ENCODE results near the gene SERPINC1.
"Not testable (repeated sequence)": the region's sequence is repeated elsewhere in the genome, so short reads cannot be mapped to it uniquely, and the experiment has no call there.

The SERPINC1 gene

DNA sequence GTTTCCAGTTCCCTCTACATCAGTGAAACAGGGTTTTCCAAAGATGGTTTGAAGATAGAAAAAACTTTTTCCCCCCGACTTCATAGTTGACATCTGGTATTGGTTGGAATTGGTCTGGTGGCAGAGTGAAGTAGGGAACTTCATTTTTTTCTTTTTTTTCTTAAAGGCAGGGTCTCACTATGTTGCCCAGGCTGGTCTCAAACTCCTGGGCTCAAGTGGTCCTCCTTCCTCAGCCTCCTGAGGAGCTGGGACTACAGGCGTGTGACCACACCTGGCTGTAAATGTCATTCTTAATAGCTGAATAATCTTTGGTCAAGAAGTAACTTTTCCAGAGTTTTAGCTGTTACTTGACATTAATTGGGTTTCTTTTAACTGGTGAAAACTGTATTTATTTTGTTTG, 27.2 kb downstream of the SERPINC1 start:
- FAIRE-seq, result no peak
- DNase-seq (ENCODE audit: insufficient read length, low spot score), result no peak
- TF ChIP-seq, protein P1, sequence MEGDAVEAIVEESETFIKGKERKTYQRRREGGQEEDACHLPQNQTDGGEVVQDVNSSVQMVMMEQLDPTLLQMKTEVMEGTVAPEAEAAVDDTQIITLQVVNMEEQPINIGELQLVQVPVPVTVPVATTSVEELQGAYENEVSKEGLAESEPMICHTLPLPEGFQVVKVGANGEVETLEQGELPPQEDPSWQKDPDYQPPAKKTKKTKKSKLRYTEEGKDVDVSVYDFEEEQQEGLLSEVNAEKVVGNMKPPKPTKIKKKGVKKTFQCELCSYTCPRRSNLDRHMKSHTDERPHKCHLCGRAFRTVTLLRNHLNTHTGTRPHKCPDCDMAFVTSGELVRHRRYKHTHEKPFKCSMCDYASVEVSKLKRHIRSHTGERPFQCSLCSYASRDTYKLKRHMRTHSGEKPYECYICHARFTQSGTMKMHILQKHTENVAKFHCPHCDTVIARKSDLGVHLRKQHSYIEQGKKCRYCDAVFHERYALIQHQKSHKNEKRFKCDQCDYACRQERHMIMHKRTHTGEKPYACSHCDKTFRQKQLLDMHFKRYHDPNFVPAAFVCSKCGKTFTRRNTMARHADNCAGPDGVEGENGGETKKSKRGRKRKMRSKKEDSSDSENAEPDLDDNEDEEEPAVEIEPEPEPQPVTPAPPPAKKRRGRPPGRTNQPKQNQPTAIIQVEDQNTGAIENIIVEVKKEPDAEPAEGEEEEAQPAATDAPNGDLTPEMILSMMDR (IDR thresholded peaks at IDR 0.05; ENCODE audit: insufficient read depth, missing control alignments), result no peak

DNA sequence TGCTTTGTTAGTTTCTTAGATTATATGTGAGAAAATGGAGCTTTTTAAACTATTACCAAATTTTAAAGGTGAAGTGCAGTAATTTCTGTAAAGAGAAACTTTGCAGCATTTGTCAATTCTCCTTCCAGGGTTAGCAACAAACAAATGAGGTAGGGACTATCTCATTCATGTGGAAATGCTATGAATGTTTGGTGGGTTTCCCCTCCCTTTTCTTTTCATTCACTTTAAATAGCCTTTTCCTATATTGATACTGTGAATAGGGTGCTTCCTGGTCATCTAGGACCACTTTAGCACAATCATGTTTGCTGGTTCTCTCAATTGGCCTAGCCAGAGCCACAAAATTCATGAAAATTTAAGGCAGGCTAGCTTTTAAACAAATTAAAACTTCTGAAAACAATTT, 28.4 kb downstream of the SERPINC1 start:
- TF ChIP-seq, protein P1 (IDR thresholded peaks at IDR 0.05; ENCODE audit: insufficient read depth, missing control alignments), result no peak
- peak; percentile 25 for FAIRE-seq
- DNase-seq (ENCODE audit: insufficient read length, low spot score), result no peak

DNA sequence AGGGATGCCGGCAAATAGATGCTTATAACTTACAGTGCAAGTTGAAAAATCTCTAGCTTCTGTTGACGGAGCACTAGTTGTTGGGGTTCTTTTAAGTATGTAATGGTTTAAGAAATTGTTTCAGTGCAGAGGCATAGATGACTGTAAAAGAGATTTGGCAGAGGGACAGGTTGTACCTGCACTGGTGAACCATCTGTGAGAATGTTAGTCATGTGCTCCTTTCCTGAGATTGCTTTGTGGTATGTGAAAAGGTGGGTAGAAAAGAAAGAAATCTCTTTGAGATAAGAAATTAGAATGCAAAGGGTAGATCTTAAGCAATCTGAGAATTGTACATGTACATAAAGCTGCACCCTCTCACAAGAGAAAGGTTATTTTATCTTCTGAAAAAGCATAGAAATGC, 29.5 kb downstream of the SERPINC1 start:
- TF ChIP-seq, protein P1 (IDR thresholded peaks at IDR 0.05; ENCODE audit: insufficient read depth, missing control alignments), result no peak
- FAIRE-seq (peak; percentile 66), DNase-seq (ENCODE audit: insufficient read length, low spot score) (no peak)

DNA sequence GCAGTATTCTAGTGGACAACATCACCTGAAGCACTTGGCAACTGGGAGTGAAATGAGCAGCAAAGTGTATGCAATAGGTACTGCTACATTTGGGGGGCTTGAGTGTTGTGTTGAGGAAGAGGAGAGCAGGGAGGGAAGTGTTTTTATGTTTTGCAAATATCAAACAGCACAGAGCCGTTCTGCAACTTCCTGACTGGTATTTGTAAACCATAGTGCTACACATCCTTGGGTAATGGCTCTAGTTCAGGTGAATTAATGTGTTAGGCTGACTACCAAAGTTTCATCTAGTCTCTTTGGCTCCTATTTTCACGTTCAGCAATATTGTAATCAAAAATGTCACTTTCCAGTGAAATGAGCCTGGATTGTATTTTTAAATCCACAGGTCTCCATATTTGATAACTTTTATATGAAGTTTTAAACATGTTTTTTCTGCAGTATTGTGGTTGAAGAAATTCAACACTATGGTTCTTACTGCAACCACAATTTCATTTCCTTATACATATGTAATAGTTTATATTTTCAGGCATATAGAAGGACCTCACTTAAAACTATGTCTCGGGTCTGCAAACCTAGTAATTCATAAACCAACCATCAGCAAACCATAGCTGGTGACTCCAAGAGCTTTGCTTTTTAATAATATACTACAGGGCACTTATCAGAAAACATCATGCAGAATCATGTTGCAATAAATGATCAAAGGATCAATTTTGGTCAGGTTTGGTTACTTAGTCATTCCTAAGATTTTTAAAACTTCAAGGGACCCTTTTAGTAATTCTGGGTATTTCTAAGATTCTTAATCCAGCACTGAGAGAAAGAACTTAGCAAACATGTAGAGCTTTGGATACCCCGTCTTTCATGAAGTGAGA, 30.1 kb downstream of the SERPINC1 start:
- no peak for DNase-seq (ENCODE audit: insufficient read length, low spot score)
- TF ChIP-seq, protein P1 (IDR thresholded peaks at IDR 0.05; ENCODE audit: insufficient read depth, missing control alignments), result no peak
- FAIRE-seq, result no peak

DNA sequence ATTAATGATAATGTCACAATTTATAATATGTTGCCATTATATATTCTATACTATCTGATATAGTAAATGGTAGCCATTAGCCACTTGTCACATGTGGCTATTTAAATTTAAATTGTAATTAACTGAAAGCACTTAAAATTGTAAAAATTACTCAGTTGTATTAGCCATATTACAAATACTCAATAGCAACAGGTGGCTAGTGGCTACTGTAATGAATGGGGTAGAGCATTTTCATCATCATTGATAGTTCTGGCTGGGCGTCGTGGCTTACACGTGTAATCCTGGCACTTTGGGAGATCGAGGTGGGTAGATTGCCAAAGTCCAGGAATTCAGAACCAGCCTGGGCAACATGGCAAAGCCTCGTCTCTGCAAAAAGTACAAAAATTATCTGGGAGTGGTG, 32.4 kb downstream of the SERPINC1 start:
- FAIRE-seq (no peak), DNase-seq (ENCODE audit: insufficient read length, low spot score) (no peak)
- TF ChIP-seq, protein P1 (IDR thresholded peaks at IDR 0.05; ENCODE audit: insufficient read depth, missing control alignments), result no peak

DNA sequence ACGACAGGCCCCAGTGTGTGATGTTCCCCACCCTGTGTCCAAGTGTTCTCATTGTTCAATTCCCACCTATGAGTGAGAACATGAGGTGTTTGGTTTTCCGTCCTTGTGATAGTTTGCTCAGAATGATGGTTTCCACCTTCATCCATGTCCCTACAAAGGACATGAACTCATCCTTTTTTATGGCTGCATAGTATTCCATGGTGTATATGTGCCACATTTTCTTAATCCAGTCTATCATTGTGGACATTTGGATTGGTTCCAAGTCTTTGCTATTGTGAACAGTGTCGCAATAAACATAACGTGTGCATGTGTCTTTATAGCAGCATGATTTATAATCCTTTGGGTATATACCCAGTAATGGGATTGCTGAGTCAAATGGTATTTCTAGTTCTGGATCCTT, 36.0 kb downstream of the SERPINC1 start:
- not testable (repeated sequence) for DNase-seq (ENCODE audit: insufficient read length, low spot score); FAIRE-seq

DNA sequence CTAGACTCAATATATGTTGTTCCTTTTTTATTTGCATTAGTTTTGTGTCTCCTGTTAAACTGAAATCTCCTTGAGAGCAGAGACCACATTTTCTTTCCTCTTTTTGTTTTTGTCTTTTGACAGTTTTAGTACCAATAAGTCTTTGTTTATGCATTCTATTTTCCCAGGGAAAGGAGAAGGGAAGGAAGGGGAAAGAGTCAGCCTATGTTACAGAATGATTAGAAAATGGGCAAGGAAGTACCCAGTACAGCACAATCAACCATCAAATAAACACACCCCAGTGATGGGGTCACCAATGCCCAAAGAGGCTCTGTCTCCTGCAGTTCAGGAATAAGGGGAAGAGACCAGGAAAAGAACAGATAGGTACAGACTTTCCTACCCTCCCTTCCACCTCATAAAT, 38.9 kb downstream of the SERPINC1 start:
- DNase-seq (ENCODE audit: insufficient read length, low spot score), result no peak
- FAIRE-seq, result no peak
- TF ChIP-seq, protein P1 (IDR thresholded peaks at IDR 0.05; ENCODE audit: insufficient read depth, missing control alignments), result no peak
